LNCAP (cell line): ENCODE data around the gene GNL2.

Source experiments
- TF ChIP-seq, protein P1 (sequence below): fragments of 450-650 bp; IDR thresholded peaks from 2 replicates; pipeline ENCODE4 v1.5.1; 2017; ENCODE audit warnings: mild to moderate bottlenecking

GNL2 gene

GRCh38 chr1:37595440-37596181 lies at the start of gene GNL2:
TSS of gene GNL2 (minus strand) at chr1:37595937. CDS start at chr1:37595822, 115 bp downstream.
- TF ChIP-seq, protein P1, sequence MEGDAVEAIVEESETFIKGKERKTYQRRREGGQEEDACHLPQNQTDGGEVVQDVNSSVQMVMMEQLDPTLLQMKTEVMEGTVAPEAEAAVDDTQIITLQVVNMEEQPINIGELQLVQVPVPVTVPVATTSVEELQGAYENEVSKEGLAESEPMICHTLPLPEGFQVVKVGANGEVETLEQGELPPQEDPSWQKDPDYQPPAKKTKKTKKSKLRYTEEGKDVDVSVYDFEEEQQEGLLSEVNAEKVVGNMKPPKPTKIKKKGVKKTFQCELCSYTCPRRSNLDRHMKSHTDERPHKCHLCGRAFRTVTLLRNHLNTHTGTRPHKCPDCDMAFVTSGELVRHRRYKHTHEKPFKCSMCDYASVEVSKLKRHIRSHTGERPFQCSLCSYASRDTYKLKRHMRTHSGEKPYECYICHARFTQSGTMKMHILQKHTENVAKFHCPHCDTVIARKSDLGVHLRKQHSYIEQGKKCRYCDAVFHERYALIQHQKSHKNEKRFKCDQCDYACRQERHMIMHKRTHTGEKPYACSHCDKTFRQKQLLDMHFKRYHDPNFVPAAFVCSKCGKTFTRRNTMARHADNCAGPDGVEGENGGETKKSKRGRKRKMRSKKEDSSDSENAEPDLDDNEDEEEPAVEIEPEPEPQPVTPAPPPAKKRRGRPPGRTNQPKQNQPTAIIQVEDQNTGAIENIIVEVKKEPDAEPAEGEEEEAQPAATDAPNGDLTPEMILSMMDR: no peak

DNA sequence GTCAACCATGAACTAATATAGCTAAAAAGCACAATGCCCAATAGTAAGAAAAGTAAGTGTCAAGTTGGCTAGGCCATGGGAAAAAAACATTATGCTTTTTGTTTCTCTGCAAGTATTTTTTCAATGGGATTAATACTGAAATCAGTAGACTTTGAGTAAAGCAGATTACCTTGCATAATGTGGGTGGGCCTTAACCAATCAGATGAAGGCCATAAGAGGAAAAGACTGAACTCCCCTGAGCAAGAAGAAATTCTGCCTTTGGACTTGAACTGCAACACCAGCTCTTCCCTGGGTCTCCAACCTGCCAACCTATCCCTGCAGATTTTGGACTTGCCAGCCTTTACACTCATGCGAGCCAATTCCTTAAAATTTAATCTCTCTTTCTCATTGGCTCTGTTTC lies 45.3 kb upstream of the GNL2 start:
- TF ChIP-seq, protein P1: no peak

- TF ChIP-seq, protein P1: no peak
Measured at GRCh38 chr1:37636435-37636834, 40.7 kb upstream of the GNL2 start.

- TF ChIP-seq, protein P1: no peak
Measured at GRCh38 chr1:37634992-37635902, 39.5 kb upstream of the GNL2 start.

DNA sequence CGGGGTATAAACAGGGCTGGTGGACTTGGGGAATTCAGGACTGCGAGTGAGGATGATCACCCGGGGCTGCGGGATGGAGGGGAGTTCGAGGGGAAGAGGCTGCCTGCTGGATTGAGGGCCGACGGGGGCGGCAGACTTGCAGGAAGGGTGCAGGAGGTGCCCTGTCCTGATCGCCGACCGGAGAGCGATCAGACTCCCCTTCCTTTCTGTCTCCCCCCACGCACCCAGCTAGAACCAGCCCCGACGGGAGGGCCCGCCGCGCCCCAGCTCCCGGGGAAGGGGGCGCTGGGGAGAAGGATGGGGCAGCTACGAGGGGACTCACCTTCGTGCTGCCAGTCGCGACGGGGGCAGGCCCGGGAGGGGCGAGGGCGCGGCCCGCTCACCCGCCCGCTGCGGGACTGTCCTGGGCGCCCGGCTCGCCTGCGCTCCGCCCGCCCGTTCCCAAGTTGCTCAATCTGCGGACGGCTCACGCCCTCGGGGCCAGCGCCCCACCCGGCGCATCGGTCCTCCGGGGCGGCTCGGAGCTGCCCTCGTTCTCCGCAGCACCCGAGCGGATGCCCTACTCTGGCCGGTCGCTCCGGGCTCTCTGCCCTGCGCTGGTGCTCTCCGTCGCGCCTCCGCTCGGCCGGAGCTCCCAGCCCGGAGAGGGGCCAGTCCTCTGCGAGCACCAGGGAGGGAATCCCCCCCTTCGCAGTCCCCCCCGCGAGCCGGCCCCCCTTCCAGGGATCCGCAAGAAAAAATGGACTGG lies 38.7 kb upstream of the GNL2 start, which contains the start of gene RSPO1:
RSPO1 (minus strand) TSS at position 649 of the 748 bp plus-strand sequence. CDS start 5,231 bp downstream, outside the sequence.
- TF ChIP-seq, protein P1: no peak

GRCh38 chr1:37633938-37634243 lies 38.2 kb upstream of the GNL2 start:
- TF ChIP-seq, protein P1: no peak
